ENCODE measurements around the gene MBD3L2.
"Not testable (repeated sequence)": the region's sequence is repeated elsewhere in the genome, so short reads cannot be mapped to it uniquely, and the experiment has no call there.

MBD3L2 gene

GRCh38 chr19:7010722-7011593, 38.2 kb upstream of the MBD3L2 start:
- H3K4me3 ChIP-seq (ENCODE audit: low read depth, low read length): no peak overlapping the region
- CTCF ChIA-PET: no interaction called here
- POLR2A ChIA-PET: no interaction called here
- TF ChIP-seq CTCF (IDR thresholded peaks at IDR 0.05; ENCODE audit: insufficient read depth, low read length, missing control alignments): no peak
- DNase-seq (ENCODE audit: low read depth, low spot score): no peak

GRCh38 chr19:7013678-7014077, 35.4 kb upstream of the MBD3L2 start:
- DNase-seq (ENCODE audit: low read depth, low spot score): no peak
- CTCF ChIA-PET: no interaction called here

GRCh38 chr19:7018828-7019227, 30.3 kb upstream of the MBD3L2 start:
- DNase-seq (ENCODE audit: low read depth, low spot score): no peak
- POLR2A ChIA-PET: no interaction called here
- no peak overlapping the region for H3K4me3 ChIP-seq (ENCODE audit: low read depth, low read length)
- no peak for TF ChIP-seq CTCF (IDR thresholded peaks at IDR 0.05; ENCODE audit: insufficient read depth, low read length, missing control alignments)
- CTCF ChIA-PET: no interaction called here

More at GRCh38 chr19:7013678-7014077, 35.4 kb upstream of the MBD3L2 start:
- POLR2A ChIA-PET: no interaction called here
- no peak for TF ChIP-seq CTCF (IDR thresholded peaks at IDR 0.05; ENCODE audit: insufficient read depth, low read length, missing control alignments)
- no peak overlapping the region for H3K4me3 ChIP-seq (ENCODE audit: low read depth, low read length)

- H3K4me3 ChIP-seq (ENCODE audit: low read depth, low read length); POLR2A ChIA-PET; CTCF ChIA-PET; DNase-seq (ENCODE audit: low read depth, low spot score): not testable (repeated sequence)
Measured at GRCh38 chr19:7021331-7021730, 27.8 kb upstream of the MBD3L2 start, which contains the start of gene MBD3L2B. TSS of gene MBD3L2B (minus strand) at chr19:7021431. CDS start at chr19:7021397, 34 bp downstream.

GRCh38 chr19:7028790-7029189, 20.3 kb upstream of the MBD3L2 start:
- H3K4me3 ChIP-seq (ENCODE audit: low read depth, low read length); POLR2A ChIA-PET; CTCF ChIA-PET; DNase-seq (ENCODE audit: low read depth, low spot score): not testable (repeated sequence)

GRCh38 chr19:7030278-7030677, 18.8 kb upstream of the MBD3L2 start, which contains the start of gene MBD3L5:
TSS of gene MBD3L5 (plus strand) at chr19:7030578. CDS start at chr19:7030612, 34 bp downstream.
- H3K4me3 ChIP-seq (ENCODE audit: low read depth, low read length); DNase-seq (ENCODE audit: low read depth, low spot score); CTCF ChIA-PET; POLR2A ChIA-PET: not testable (repeated sequence)

- CTCF ChIA-PET; DNase-seq (ENCODE audit: low read depth, low spot score); POLR2A ChIA-PET: not testable (repeated sequence)
Measured at GRCh38 chr19:7040079-7040478, 9.0 kb upstream of the MBD3L2 start, which contains the start of gene MBD3L4. TSS of gene MBD3L4 (minus strand) at chr19:7040179. CDS start at chr19:7040144, 35 bp downstream.

GRCh38 chr19:7041563-7041962, 7.6 kb upstream of the MBD3L2 start:
- CTCF ChIA-PET; POLR2A ChIA-PET; H3K4me3 ChIP-seq (ENCODE audit: low read depth, low read length); DNase-seq (ENCODE audit: low read depth, low spot score): not testable (repeated sequence)

More at GRCh38 chr19:7040079-7040478, 9.0 kb upstream of the MBD3L2 start, which contains the start of gene MBD3L4:
- H3K4me3 ChIP-seq (ENCODE audit: low read depth, low read length): not testable (repeated sequence)

- POLR2A ChIA-PET; H3K4me3 ChIP-seq (ENCODE audit: low read depth, low read length); DNase-seq (ENCODE audit: low read depth, low spot score); CTCF ChIA-PET: not testable (repeated sequence)
Measured at GRCh38 chr19:7051421-7051820, 2.3 kb downstream of the MBD3L2 start.

- CTCF ChIA-PET; POLR2A ChIA-PET; H3K4me3 ChIP-seq (ENCODE audit: low read depth, low read length); DNase-seq (ENCODE audit: low read depth, low spot score): not testable (repeated sequence)
Measured at GRCh38 chr19:7052896-7053295, 3.8 kb downstream of the MBD3L2 start.

- H3K4me3 ChIP-seq (ENCODE audit: low read depth, low read length); CTCF ChIA-PET; POLR2A ChIA-PET; DNase-seq (ENCODE audit: low read depth, low spot score): not testable (repeated sequence)
Measured at GRCh38 chr19:7054635-7055368, 5.7 kb downstream of the MBD3L2 start.

GRCh38 chr19:7055679-7056078, 6.6 kb downstream of the MBD3L2 start:
- H3K4me3 ChIP-seq (ENCODE audit: low read depth, low read length); CTCF ChIA-PET; POLR2A ChIA-PET; DNase-seq (ENCODE audit: low read depth, low spot score): not testable (repeated sequence)

- CTCF ChIA-PET; POLR2A ChIA-PET; DNase-seq (ENCODE audit: low read depth, low spot score); H3K4me3 ChIP-seq (ENCODE audit: low read depth, low read length): not testable (repeated sequence)
Measured at GRCh38 chr19:7056371-7056770, 7.2 kb downstream of the MBD3L2 start.

Data from AG04449 (cell line).